Neural cell (in vitro differentiated cells): ENCODE data around the gene MXD1.

Experiments used
- EP300 ChIP-seq: fragments of 450-650 bp; conservative IDR thresholded peaks from 2 replicates; pipeline ENCODE4 v1.6.1; 2014; ENCODE audit warnings: antibody characterized with exemption, mild to moderate bottlenecking, moderate library complexity; ENCODE audit not compliant: poor library complexity, severe bottlenecking
- POLR2AphosphoS5 ChIP-seq: IDR thresholded peaks from 2 replicates; pipeline ENCODE4 v1.6.1; 2012
- RAD21 ChIP-seq: fragments of 450-650 bp; conservative IDR thresholded peaks from 2 replicates; pipeline ENCODE4 v1.6.1; 2014; ENCODE audit warnings: antibody characterized with exemption, mild to moderate bottlenecking, moderate library complexity
- TF ChIP-seq, protein P1 (sequence below): fragments of 450-650 bp; IDR thresholded peaks from 2 replicates; pipeline ENCODE4 v1.5.1; 2014; ENCODE audit warnings: antibody characterized with exemption, mild to moderate bottlenecking, moderate library complexity; ENCODE audit not compliant: poor library complexity, severe bottlenecking

DNA sequence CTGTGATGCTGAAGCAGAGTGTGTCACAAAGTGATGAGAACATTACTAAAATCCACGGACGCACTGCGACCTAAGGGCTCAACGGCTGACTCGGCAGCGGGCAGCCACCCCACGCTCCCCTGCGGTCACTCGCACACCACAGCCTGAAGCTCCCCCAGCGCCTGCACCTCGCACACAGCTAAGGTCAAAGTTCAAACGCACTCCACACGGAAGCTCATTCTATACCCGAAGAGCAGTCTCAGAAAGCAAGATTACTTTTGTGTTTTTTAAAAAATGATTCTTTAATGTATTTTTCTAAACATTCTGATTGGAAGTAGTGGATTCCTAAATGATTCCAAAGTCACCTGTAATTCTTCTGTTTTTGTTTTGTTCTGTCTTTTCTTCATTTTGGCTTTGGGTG lies 24.8 kb downstream of the MXD1 start:
- no peak for TF ChIP-seq POLR2AphosphoS5
- TF ChIP-seq, protein P1, sequence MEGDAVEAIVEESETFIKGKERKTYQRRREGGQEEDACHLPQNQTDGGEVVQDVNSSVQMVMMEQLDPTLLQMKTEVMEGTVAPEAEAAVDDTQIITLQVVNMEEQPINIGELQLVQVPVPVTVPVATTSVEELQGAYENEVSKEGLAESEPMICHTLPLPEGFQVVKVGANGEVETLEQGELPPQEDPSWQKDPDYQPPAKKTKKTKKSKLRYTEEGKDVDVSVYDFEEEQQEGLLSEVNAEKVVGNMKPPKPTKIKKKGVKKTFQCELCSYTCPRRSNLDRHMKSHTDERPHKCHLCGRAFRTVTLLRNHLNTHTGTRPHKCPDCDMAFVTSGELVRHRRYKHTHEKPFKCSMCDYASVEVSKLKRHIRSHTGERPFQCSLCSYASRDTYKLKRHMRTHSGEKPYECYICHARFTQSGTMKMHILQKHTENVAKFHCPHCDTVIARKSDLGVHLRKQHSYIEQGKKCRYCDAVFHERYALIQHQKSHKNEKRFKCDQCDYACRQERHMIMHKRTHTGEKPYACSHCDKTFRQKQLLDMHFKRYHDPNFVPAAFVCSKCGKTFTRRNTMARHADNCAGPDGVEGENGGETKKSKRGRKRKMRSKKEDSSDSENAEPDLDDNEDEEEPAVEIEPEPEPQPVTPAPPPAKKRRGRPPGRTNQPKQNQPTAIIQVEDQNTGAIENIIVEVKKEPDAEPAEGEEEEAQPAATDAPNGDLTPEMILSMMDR = no peak
- no peak for TF ChIP-seq RAD21
- no peak for TF ChIP-seq EP300
